Colonic mucosa (tissue), 4 donors: Measurements from ENCODE around the gene UPK1A. TPM values are rescaled to one million over a fixed set of nuclear protein-coding genes. Genes with fewer than 3 reads are reported as not detected.

Experiments
- DNase-seq: peaks from one replicate; pipeline ENCODE4 v3.0.0-alpha.2; 2020
- H3K27ac ChIP-seq: fragments of 200-600 bp; one replicate; pipeline ENCODE4 v1.8.0; 2021
- H3K27me3 ChIP-seq: fragments of 200-600 bp; one replicate; pipeline ENCODE4 v1.8.0; 2021
- H3K36me3 ChIP-seq: fragments of 200-600 bp; one replicate; pipeline ENCODE4 v1.8.0; 2021
- H3K4me1 ChIP-seq: fragments of 200-600 bp; one replicate; pipeline ENCODE4 v1.8.0; 2021; ENCODE audit warnings: mild to moderate bottlenecking
- H3K4me3 ChIP-seq: fragments of 200-600 bp; one replicate; pipeline ENCODE4 v1.8.0; 2021
- H3K9ac ChIP-seq, 2 donors: one replicate each; pipeline ENCODE4 v1.7.0; 2013; ENCODE audit warnings: control low read depth in 2 of 2, low read depth in 2 of 2, low read length in 2 of 2
- H3K9me3 ChIP-seq: fragments of 200-600 bp; one replicate; pipeline ENCODE4 v1.8.0; 2021
- intact Hi-C: fragments of 100-400 bp; cut with DNase I; formaldehyde crosslinking; loops from one replicate; pipeline ENCODE4 v1.14.1; 2022
- total RNA-seq, 2 donors: library from RNA; stranded (reverse); fragmentation: NEBNext Ultra II Directional in 1 of 2; extraction: Animal tissue kit (Norgen Biotek cat#: 25700) in 1 of 2; gene quantifications; one replicate each; pipeline ENCODE4 v1.2.1, GENCODE V29; 2021
- TF ChIP-seq, protein P1 (sequence below): fragments of 200-600 bp; IDR thresholded peaks from one replicate; pipeline ENCODE4 v1.8.0; 2022; ENCODE audit warnings: antibody characterized with exemption, mild to moderate bottlenecking
- donor health status: healthy.
- donor health status: DM: no; HTN: no; CAD: no.
- donor health status: DM: no; HTN: no; CAD: no.

UPK1A gene
- total RNA-seq, 2 donors from 2014 or later = not detected

GRCh38 chr19:35712567-35713505, 46.5 kb downstream of the UPK1A start:
- Histone ChIP-seq H3K27me3 (no peaks in the 10 kb centered on the region), H3K9me3 (no peaks in the 10 kb centered on the region), H3K9ac (no peak overlapping the region), H3K4me1 (peaks cover 9% of the 10 kb centered on the region), H3K4me3 (no peak overlapping the region), H3K27ac (no peak overlapping the region), H3K36me3 (no peaks in the 10 kb centered on the region)
- DNase-seq = no peak
- intact Hi-C loops = loop anchor here (5.0 kb wide), 1 partner anchor 166 kb away; the partner anchor contains the start of gene TMEM147
- TF ChIP-seq, protein P1, sequence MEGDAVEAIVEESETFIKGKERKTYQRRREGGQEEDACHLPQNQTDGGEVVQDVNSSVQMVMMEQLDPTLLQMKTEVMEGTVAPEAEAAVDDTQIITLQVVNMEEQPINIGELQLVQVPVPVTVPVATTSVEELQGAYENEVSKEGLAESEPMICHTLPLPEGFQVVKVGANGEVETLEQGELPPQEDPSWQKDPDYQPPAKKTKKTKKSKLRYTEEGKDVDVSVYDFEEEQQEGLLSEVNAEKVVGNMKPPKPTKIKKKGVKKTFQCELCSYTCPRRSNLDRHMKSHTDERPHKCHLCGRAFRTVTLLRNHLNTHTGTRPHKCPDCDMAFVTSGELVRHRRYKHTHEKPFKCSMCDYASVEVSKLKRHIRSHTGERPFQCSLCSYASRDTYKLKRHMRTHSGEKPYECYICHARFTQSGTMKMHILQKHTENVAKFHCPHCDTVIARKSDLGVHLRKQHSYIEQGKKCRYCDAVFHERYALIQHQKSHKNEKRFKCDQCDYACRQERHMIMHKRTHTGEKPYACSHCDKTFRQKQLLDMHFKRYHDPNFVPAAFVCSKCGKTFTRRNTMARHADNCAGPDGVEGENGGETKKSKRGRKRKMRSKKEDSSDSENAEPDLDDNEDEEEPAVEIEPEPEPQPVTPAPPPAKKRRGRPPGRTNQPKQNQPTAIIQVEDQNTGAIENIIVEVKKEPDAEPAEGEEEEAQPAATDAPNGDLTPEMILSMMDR = no peak

DNA sequence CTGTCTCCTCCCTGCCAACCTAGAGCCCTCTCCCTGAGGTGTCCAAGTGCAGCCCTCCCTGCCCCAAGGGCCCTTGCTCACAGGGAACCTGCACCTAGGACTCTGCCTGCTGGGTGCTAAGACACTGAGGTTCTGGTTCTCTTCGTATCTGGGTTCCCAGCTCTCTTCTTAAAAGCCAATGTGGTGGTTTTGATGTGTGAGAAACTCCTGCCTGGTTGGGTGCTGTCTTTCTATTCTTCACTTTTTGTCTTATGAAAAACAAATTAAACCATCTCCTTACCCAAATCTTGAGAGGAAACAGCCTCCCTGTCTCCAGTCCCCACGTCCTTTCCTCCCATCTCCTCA, 47.2 kb downstream of the UPK1A start:
- Histone ChIP-seq H3K36me3 (no peaks in the 10 kb centered on the region), H3K4me3 (no peak overlapping the region), H3K27ac (no peak overlapping the region), H3K9me3 (no peaks in the 10 kb centered on the region), H3K4me1 (peaks cover 9% of the 10 kb centered on the region), H3K9ac (no peak overlapping the region), H3K27me3 (no peaks in the 10 kb centered on the region)
- TF ChIP-seq, protein P1 = no peak
- intact Hi-C loops = loop anchor here (5.0 kb wide), 1 partner anchor 166 kb away; the partner anchor contains the start of gene TMEM147
- no peak for DNase-seq

DNA sequence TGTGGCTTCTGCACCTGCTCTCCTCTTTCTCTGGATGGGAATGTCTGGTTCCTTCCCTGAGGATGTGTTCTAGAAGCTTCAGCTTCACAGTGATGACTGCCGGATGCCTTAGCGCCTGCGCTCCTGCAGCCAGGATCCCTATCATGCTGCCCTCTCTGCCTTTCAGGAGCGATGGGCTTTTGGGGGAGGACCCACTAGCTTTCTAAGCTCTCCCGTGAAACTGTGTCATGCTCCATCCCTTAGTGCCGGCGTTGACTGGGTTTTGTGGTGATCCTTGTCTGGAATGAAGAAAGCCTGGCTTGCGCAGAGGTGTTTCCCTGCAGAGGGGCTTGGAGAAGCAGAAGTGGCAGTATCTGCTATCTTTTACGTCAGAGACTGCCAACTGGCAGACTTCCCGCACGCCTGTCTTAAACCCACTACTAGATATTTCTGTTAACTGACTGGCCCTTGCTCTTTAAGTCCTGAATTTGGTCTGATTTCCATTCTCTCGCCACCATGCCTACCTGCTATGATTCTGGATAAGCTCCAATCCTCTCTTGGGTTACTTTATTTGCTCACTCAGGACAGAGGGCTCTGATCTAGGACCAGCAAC, 47.7 kb downstream of the UPK1A start:
- Histone ChIP-seq H3K27ac (no peak overlapping the region), H3K4me3 (no peak overlapping the region)
- no peak for DNase-seq

DNA sequence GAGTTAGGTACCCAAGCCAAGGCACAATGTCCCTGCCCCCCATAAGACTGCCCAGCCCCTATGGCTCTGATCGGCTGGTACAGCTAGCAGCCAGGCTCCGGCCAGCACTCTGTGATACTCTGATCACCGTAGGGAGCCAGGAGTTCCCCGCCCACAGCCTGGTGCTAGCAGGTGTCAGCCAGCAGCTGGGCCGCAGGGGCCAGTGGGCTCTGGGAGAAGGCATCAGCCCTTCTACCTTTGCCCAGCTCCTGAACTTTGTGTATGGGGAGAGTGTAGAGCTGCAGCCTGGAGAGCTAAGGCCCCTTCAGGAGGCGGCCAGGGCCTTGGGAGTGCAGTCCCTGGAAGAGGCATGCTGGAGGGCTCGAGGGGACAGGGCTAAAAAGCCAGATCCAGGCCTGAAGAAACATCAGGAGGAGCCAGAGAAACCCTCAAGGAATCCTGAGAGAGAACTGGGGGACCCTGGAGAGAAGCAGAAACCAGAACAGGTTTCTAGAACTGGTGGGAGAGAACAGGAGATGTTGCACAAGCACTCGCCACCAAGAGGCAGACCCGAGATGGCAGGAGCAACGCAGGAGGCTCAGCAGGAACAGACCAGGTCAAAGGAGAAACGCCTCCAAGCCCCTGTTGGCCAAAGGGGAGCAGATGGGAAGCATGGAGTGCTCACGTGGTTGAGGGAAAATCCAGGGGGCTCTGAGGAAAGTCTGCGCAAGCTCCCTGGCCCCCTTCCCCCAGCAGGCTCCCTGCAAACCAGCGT, 48.5 kb downstream of the UPK1A start:
- intact Hi-C loops = loop anchor here (5.0 kb wide), 1 partner anchor 167 kb away; the partner anchor contains the start of gene TMEM147
- Histone ChIP-seq H3K36me3 (no peaks in the 10 kb centered on the region), H3K4me3 (no peak overlapping the region), H3K9ac (no peak overlapping the region), H3K9me3 (no peaks in the 10 kb centered on the region), H3K27me3 (no peaks in the 10 kb centered on the region), H3K4me1 (peaks cover 17% of the 10 kb centered on the region), H3K27ac (peak overlapping the region; percentile 12)
- DNase-seq = no peak
- TF ChIP-seq, protein P1 = no peak

More for the DNA sequence above, 47.7 kb downstream of the UPK1A start:
- peaks cover 9% of the 10 kb centered on the region for H3K4me1 ChIP-seq
- H3K9ac ChIP-seq = no peak overlapping the region
- intact Hi-C loops = loop anchor here (5.0 kb wide), 1 partner anchor 167 kb away; the partner anchor contains the start of gene TMEM147
- TF ChIP-seq, protein P1 = no peak
- no peaks in the 10 kb centered on the region for H3K36me3 ChIP-seq
- H3K27me3 ChIP-seq = no peaks in the 10 kb centered on the region
- H3K9me3 ChIP-seq = no peaks in the 10 kb centered on the region

- intact Hi-C loops = no loop called here
- H3K9me3 ChIP-seq = no peaks in the 10 kb centered on the region
- peak overlapping the region; percentile 96 for H3K27ac ChIP-seq
- H3K4me1 ChIP-seq = peaks cover 18% of the 10 kb centered on the region
- H3K36me3 ChIP-seq = no peaks in the 10 kb centered on the region
- DNase-seq = no peak
- H3K4me3 ChIP-seq = peak overlapping the region; percentile 77
- TF ChIP-seq, protein P1 = no peak
- peak overlapping the region; percentile 46 to 88 for H3K9ac ChIP-seq
- no peaks in the 10 kb centered on the region for H3K27me3 ChIP-seq
Observed at GRCh38 chr19:35715355-35715809, 49.1 kb downstream of the UPK1A start.
